GM04503 (cell line): ENCODE data around the gene SEPTIN8.
A peak's percentile ranks its signal among the peaks of the same experiment; 100 is the strongest.

Experiments
- DNase-seq: peaks from one replicate; pipeline ENCODE4 v3.0.0-alpha.2; 2012; ENCODE audit warnings: low read depth

Gene SEPTIN8

DNA sequence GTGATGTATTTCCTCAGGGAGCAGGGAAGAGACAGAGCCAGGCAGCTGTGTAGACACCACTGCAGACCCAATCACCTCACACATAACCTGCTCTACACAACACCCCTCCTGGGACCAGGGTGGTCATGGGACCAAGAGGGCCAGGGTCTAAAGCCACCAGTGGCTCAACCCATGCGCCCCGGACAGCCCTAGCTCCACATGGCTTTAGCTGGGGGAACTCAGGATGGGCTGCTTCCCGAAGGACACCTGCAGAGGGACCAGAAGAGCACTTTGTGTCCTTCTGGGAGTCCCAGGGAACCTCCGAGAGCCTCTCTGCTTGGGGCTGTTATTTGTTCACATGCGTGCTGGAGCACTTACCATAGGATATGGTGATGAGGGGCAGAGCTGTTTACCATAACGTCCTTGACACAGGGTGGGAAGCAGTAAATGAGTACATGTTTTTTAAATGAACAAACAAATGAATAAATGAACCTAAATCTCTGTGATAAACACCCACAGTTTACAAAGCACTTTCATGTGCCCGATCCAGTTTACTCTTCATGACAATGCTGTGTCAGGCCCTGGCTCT is 12.3 kb downstream of the SEPTIN8 start:
- no peak for DNase-seq

DNA sequence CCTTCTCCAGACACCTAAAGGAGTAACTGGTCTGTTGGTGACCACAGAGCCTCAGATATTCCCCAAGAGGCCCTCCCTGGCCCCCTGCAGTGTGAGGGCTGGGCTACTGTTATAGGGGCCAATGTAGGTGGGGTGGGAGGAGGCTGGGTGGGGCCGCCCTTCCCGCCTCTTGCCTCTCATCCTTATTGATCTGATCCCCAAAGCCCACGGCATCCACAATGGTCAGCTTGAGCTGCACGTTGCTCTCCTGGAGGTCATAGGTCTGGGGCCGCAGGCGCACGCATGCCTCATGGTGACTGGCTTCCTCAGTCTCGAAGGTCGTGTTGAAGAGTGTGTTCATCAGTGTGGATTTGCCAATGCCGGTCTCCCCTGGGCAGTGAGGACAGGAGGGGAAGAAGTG is 13.0 kb downstream of the SEPTIN8 start:
- DNase-seq, result no peak

DNA sequence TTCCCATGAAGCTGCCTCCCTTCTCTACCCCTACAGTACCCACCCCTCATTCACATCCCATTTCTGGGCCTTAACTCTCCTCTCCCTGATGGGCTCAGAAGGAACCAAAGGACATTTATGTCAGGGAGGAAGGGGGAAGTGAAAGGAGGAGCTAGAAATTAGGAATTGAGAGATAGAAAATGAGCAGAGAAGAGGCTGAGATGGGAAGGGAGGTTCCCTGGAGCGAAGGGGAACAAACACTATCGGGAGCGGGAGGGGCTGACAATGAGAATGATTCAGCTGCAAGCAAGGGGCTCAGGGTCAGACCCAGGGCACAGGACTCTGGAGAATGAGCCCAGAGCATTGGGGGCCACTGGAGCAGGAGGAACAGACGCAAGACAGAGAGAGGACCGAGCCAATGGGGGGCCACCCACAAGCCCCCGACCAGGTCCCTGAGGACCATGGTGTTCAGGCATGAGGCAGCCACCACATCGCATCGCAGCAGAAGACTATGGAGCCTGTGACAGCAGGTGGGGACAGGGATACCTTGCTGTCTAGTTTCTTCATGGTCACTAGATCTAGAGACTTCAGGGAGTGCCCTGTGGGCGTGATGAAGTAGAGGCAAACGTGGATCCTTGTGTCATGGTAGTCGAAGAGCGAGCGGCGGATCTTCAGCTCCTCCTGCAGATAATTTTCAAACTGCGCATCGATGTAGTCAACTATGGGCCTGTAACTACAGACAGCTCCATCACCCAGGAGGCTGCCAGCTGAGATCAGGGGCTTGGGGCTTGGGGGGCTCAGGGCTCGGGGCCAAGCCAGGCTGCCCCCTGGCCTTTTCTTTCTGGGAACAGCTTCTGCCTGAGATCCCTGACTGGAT is 13.6 kb downstream of the SEPTIN8 start:
- DNase-seq, result no peak

DNA sequence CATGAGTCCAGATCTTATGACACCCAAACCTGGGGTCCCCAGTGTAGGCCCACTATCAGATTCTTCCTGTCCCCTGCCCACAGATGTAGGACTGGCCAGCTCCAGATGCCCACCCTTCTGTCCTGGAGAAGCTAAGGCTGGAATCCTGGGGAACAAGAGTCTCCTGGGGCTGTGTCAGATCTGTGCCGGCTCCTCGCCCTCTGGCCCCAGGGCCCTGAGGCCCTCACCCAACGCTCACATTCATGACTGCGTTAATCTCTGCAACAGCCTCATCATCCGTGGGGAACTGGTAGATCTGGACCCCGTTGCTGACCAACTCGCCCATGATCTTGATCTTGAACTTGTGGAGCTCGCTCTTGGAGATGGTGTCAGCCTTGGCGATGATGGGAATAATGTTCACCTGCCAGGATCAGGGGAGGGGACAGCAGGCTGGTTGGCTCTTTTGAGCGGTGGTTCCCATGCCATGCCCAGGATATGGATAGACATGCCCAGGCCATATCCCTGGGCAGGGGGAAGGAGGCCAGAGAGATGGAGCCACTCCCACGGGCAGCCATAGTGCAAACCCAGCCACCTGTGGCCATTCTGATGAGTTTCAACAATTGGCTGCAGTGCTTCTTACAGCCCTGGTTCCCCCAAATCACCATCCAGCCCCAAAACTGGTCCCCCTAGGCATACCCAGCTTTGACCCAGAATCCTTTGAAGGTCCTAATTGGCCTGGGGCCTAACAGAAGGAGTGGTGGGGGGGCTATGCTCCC is 14.6 kb downstream of the SEPTIN8 start:
- DNase-seq, result no peak

DNA sequence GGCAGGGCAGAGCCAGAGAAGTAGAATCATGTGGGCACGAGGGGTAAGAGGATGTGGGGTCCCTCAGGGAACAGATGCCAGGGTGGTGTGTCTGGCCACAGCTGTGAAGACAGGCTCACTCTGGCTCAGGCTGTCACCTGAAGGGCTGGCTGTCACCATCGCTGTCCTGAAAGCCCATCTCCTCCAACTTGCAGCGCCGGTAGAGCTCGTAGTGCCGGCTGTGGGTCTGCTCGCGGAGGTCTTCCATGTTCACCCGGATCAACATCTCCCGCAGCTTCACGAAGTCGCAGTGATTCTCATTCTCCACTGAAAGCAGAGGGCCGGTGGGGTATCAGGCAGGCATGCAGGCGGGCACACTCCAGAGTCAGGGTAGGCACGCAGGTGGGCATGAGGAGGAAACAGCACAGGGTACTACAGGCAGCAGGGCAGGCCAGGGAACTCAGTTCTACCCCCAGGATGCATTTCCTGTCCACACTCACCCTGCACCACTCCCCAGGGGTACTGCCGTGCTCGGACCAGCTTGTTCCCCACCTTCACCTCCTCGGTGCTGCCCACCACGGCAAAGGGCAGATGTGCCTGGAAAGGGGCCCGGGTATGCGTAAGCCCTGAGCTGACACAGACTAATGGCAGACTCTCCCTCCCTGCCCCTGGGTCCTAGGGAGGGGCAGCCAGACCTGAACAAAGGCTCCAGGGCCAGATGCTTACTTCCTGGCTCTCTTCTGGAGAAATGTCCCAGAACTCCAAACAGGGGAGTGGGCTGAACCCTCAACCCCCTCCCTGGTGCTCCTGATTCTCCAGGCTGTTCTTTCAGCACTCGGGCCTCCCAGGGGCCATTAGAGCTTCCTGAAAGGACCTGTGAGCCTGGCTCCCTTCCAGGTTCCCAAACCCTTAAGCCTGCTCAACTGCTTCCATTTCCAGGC is 15.5 kb downstream of the SEPTIN8 start:
- no peak for DNase-seq

DNA sequence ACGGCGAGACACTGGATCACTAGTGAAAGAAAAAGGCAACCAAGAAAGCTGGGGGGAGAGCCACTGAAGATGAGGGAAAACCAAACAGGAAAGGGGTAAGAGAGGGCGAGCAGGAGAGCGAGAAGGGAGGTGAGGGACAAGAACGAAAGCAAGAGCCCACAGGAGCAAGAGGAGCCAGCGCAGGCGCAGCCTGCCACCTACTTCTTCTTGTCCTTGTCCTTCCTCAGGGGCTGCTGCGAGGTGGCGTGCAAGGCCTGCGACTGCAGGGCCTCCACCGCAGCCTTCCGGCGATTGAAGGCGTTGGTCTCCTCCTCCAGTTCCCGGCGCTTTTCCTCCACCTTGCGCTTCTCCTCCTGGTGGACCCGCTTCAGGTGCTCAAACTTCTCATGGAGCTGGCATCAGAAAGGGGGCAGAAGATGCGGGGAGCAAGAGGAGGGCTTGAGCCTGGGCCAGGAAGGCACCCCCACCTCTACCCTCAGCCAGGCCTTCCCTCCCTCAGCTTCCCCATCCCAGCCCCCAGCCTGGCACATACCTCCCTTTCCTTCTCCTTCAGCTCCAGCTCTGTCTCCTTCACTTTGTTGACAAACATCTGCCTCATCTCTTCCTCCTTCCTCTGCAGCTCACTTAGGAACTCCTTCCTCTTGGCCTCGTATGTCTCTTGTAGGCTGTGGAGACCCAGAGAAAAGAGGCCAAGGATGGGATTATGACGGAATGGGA is 16.3 kb downstream of the SEPTIN8 start:
- DNase-seq, result no peak

DNA sequence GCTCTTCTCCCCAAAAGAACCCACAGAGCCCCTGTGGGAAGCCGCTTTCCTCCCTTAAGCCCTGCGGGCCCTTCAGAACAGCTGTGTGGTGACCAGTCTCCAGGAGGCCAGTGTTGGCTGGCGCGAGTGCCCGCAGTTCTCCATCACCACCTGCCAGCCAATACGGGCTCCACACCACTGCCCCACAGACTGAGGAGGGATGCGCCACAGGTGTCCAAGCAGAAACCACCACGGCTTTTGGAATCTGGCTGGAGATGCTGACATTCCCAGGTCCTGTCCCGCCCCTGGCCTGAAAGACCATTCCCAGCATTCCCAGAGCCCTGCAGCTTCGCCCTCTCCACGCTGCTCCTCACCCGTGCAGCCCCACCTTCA is 17.0 kb downstream of the SEPTIN8 start:
- no peak for DNase-seq

DNA sequence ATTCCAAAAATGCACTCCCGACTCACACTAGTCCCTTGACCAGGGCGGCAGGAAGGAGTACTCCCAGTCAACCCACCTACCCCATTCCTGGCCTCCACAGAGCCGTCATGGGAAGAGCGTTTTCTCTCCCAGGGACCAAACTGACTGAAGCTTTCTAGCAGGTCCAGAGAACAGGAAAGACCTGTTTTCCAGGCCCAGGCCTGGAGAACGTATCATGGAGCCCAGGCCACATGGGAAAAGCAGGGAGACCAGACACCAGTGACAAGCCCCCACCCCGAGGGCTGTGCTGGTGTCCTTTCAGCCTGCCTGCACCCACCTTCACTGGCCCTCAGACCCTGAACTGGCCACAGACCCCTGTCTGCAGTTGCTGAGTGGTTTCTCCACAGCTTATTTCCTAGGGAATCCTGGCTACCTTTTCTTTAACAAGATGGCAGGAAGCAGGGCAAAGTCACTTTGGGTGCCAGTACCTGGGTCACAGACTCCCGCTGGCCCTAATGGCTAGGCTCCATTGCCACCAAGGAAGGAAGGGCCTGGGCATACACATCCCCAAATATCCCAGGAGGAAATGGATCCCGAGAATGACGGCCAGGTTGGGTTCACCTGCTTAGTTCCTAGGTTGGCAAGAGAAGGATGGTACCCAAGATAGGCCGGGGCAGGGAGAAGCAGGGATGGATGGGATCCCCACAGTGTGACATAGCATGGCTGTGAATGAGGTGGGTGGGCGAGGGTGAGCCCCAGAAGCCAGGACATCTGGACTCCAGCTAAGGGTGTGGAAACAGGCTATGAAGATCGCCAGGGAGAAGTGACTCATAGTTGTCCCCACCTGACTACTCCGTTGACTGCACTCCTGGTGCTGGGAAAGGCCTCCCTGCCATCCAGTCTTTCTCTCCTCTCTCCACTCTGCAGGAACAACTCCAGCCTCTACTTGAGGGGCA is 17.7 kb downstream of the SEPTIN8 start:
- no peak for DNase-seq

DNA sequence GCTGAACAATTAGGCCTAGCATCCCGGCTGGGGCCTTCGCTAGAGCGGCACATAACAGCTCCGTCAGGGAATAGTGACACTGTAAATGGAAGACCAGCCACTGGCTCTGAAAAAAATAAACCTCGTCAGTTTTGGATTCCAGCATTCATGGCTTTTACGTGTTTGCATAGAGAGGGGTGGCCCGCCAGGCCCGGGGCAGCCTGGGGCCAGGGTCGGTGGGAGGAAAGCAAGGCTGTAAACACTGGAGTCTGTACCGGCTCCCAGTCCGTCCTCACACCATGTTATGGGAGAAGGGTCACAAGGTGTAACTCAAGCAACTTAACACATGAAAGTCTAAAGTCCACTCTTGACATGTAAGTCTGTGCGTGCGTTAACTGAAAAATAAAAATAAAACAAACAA is 18.6 kb downstream of the SEPTIN8 start:
- DNase-seq, result no peak

DNA sequence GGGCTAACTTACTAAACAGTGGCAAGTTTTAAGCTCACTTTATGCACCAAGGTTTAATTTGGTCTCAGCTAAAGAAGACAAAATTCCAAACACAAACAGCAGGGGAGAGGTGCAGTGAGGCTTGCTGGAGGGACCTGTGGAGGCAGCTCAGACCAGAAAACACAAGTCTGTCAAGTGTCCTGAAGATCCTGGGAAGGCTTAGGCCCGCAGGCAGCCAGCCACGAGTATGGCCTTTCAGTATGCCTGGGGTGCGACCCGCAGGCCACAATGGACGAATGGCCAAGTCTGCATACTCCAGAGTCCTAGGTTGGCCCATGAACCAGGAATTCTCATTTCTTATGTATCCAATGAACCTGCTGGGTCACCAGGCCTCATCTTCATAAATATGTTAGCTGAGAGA is 20.5 kb downstream of the SEPTIN8 start:
- no peak for DNase-seq

DNA sequence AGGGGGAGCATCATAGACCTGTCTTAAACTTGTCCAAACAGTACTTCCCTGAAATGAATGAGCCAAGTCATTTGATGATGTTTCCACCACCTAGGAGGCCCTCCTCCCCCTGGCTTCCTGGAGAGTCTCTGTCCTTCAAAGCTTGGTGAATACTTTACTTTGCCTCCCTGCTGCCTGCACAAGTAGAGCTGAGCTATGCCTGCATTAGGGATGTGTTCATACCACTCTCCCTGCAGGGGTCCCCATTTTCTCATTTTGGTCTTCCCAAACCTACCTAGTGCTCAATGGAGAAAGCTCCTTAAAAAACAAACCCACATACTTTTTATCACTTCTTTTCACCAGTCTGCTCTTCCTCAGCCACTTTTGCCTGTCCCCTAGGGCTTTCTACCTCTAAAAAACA is 22.1 kb downstream of the SEPTIN8 start:
- no peak for DNase-seq

DNA sequence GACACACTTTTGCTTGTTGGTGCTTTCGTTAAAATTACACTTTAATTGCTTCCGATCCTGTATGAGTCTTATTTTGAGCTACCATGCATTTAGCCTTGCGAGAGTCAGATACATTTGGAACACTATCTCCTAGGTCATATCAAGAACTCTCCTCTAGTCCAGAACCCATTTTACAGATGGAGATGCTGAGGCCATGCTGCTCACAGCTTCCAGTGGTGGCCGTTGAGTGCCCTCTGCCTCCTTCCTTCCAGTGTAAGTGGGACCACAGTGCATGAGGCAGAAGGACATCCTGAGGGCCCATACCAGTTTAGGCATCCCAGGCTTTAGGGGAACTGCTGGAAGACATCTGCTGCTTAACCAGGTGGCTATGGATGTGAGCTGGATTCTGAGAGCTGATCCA is 22.9 kb downstream of the SEPTIN8 start:
- DNase-seq, result no peak

DNA sequence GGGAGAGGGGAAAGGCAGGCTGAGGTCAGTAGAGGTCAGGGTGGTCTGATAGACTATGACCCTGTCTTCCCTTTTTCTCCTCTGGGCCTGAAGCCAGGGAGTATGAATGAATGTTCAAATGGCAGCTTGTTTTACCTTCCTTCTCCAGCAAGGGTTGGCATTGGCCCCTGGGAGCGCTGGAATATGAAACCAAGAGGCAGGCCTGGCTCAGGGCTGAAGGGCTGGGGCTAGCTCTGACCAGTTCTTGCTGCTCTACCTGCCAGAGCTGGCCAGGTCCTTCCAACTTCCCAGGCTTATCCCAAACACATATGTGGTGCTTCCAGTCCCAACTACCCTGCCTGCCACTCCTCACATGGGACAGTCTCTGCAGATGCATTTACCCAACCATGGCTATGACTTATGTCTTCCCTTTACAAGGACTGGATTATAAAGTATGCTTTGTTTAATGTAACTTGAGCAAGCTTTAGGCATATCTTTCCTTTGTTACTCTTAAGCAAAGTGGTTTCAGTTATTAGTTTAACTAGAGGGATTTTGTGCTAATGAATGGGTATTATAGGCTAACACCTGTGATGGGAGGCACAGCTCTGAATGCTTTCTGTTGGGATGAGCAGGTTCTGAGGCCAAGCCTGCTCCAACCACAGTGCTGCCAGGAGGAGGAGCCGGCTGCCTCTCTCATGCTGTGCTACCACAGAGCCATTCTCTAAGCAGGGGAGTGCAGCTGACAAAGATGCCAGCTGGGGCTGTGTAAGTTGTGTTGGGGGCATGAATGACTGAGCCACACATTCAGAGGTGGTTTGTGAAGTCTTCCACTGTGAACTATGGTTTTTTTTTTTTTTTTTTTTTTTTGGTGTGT is 23.7 kb downstream of the SEPTIN8 start:
- no peak for DNase-seq

DNA sequence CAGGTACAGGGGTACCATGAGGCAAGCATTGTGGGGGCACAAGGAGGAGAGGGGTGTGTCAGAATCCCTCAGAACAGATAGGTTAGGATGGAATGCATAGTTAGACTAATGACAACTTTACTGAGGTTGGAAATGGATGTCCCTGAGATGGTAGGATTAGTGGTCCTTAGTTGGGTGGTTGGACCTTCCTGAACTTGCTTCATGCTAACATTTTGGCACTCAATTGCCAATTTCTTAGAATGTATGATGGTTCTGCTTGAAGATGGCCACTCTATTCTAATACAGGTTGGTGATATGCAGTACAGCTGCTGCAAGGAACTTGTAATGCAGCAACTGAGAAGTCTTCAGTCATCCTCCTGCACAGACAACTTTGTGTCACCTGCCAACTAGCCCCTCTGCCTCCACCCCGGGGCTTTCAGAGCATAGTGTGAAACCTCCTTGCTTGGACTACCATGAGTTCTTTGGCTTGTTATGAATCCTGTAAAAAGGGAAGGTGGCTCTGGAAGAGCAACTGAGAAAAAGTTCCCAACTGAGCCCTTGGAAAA is 24.4 kb downstream of the SEPTIN8 start:
- DNase-seq, result no peak

DNA sequence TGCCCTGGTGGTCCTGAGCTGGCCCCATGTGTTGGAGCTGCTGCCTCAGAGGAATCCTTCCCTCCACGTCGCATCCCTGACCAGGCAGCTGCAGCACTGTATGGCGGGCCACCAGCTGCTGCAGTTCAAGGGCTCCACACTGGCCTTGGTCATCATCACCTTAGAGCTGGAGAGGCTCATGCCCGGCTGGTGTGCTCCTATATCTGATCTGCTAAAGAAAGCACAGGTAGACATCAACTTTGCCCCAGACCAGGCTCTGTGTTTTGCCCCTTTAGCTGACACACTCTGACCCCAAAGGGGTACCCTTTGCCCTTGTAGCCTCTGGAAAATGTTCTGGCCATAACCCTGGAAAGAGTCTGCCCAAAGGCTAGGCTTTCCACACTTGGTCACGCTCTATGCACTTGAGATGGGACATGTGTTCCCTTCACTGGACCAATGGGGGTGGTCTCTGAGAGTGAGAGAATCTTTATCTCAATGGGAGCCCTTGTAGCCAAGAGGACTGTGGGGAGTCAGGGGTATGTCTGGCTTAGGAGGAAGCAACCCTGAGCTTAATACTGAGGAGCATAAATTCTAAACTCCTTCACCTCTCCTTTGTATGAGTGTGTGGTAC is 25.0 kb downstream of the SEPTIN8 start:
- DNase-seq, result no peak

DNA sequence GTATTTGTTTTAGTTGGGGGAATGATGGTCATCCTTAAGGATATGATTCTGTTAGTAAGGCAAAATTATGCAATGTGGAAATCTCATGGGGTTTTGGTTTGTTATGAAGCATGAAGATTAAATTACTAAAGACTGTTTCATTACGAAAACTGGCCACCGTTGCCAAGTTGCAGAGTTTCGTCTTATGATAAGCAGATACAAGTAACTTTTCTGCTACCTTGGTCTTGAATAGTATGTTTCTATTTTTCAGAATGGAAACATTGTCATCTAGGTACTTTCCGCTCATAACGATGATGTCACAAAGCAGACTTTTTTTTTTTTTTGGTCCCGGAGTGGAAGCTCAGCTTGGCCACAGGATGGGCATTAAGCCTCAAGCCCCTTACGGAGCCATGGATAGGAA is 25.6 kb downstream of the SEPTIN8 start:
- DNase-seq, result peak; percentile 63

DNA sequence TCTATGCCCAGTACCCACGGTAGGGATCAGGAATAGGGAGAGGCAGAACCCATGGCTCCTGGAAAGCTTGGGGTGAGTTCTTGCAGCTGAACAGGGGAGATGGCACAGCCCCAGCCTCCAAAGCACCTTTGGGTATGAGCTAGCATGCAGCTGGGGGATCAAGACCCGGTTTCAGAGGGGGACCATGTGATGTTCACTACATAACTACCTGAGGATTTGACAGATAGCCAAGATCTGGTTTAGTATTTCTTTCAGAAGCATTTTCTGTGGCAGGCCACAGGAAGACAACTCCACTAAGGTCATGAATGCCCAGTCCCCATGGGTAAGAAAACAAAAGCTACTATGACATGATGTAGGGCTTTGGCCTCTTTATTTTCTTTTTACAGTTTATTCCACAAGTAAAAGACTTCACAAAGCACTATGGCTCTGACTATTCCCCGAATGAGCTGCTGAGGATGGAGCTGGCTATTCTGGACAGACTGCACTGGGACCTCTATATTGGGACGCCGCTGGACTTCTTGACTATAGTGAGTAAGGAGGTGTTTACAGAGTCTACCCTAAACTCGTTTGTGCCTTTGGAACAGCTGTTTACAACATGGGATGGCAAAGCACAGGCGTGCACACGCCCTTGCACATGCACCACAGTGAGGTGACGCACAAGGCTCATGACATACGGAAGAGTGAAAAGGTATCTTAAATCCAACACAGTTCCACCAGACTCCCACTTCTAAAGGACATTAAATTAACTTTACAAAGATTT is 26.4 kb downstream of the SEPTIN8 start:
- DNase-seq, result no peak

DNA sequence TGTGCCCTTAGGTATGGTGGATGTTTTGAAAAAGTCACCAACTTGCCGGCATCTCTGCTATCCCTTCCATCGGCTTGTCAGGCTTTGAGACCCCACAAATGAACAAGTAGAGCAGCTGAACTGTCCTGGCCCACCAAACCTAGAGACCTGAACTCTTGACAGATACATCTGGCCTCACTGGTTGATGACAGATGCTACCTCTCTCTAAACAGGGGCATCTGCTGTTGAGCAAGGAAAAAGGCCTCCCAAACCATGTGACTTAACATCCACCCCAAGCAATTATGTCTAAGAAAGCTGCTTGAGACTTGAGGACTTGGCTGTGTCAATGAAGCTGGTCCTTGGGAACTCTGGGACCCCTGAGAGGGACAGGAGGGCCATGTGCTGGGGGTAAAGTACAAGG is 27.5 kb downstream of the SEPTIN8 start:
- DNase-seq, result no peak
